HCT116 (cell line): ENCODE measurements around the gene SKAP1.

Experiments
- ELF1 ChIP-seq: IDR thresholded peaks from 2 replicates; pipeline ENCODE4 v1.6.1; 2012; ENCODE audit warnings: low read depth, borderline replicate concordance
- YY1 ChIP-seq: IDR thresholded peaks from 2 replicates; pipeline ENCODE4 v1.6.1; 2011; ENCODE audit warnings: low read length, low read depth, moderate library complexity, mild to moderate bottlenecking; ENCODE audit not compliant: insufficient replicate concordance; ENCODE audit errors: extremely low read depth
- TF ChIP-seq, protein P1 (sequence below), 3 experiments: fragments of 200-600 bp in 1 of 3; sonication (generic) in 1 of 3; IDR thresholded peaks in 2 of 3; conservative IDR thresholded peaks in 1 of 3; 2 replicates each; pipeline ENCODE4 v1.5.1; 2012 to 2017; ENCODE audit warnings: low read depth in 2 of 3, low read length in 2 of 3, antibody characterized with exemption in 1 of 3, borderline replicate concordance in 1 of 3, control low read depth in 1 of 3, mild to moderate bottlenecking in 1 of 3, mixed read lengths in 1 of 3, mixed run types in 1 of 3, moderate library complexity in 1 of 3; ENCODE audit not compliant: insufficient read depth in 1 of 3

GRCh38 chr17:48429156-48429555, 858 bp downstream of the SKAP1 start:
- TF ChIP-seq YY1, result no peak
- TF ChIP-seq, protein P1, sequence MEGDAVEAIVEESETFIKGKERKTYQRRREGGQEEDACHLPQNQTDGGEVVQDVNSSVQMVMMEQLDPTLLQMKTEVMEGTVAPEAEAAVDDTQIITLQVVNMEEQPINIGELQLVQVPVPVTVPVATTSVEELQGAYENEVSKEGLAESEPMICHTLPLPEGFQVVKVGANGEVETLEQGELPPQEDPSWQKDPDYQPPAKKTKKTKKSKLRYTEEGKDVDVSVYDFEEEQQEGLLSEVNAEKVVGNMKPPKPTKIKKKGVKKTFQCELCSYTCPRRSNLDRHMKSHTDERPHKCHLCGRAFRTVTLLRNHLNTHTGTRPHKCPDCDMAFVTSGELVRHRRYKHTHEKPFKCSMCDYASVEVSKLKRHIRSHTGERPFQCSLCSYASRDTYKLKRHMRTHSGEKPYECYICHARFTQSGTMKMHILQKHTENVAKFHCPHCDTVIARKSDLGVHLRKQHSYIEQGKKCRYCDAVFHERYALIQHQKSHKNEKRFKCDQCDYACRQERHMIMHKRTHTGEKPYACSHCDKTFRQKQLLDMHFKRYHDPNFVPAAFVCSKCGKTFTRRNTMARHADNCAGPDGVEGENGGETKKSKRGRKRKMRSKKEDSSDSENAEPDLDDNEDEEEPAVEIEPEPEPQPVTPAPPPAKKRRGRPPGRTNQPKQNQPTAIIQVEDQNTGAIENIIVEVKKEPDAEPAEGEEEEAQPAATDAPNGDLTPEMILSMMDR (IDR thresholded peaks at IDR 0.05 in 2 of 3, conservative IDR thresholded peaks at IDR 0.05 in 1 of 3; ENCODE audit: borderline replicate concordance in 1 of 3, insufficient read depth in 1 of 3, low read depth in 2 of 3, low read length in 2 of 3), result no peak
- TF ChIP-seq ELF1, result no peak
